Transverse colon (tissue), 4 donors: ENCODE data around the gene BARD1. TPM values are rescaled to one million over a fixed set of nuclear protein-coding genes. Genes with fewer than 3 reads are reported as not detected.

ENCODE experiments used
- DNase-seq: peaks from one replicate; pipeline ENCODE4 v3.0.0-alpha.2; 2019
- H3K27ac ChIP-seq, 4 donors: fragments of 200-600 bp; sonication (generic); 2 replicates each; pipeline ENCODE4 v1.5.1; 2016 to 2018; ENCODE audit warnings: inconsistent platforms in 4 of 4
- H3K27me3 ChIP-seq: fragments of 200-600 bp; sonication (generic); 2 replicates; pipeline ENCODE4 v1.5.1; 2017; ENCODE audit warnings: inconsistent platforms
- H3K36me3 ChIP-seq, 4 donors: fragments of 200-600 bp; sonication (generic); 2 replicates each; pipeline ENCODE4 v1.5.1; 2017 to 2019; ENCODE audit warnings: inconsistent platforms in 4 of 4
- H3K4me1 ChIP-seq, 4 donors: fragments of 200-600 bp; sonication (generic); 2 replicates each; pipeline ENCODE4 v1.5.1; 2017 to 2020; ENCODE audit warnings: inconsistent platforms in 4 of 4
- H3K4me3 ChIP-seq, 4 donors: fragments of 200-600 bp; sonication (generic); 1 replicate in 1 of 4; 2 replicates in 3 of 4; pipeline versions ENCODE4 v1.5.1 to v1.6.1; 2017 to 2019; ENCODE audit warnings: inconsistent platforms in 4 of 4
- H3K9me3 ChIP-seq, 2 donors: fragments of 200-600 bp; sonication (generic); 2 replicates each; pipeline ENCODE4 v1.5.1; 2017 to 2019; ENCODE audit warnings: inconsistent platforms in 2 of 2
- CTCF ChIP-seq, 5 experiments: fragments of 200-600 bp in 3 of 5; fragments of 450-650 bp in 2 of 5; sonication (generic) in 3 of 5; IDR thresholded peaks; 1 replicate in 2 of 5; 2 replicates in 3 of 5; pipeline ENCODE4 v1.5.1; 2016 to 2017; ENCODE audit warnings: antibody characterized with exemption in 5 of 5, inconsistent platforms in 3 of 5, mild to moderate bottlenecking in 2 of 5, moderate library complexity in 1 of 5
- EP300 ChIP-seq: sonication (generic); formaldehyde crosslinking; IDR thresholded peaks from one replicate; pipeline ENCODE4 v1.6.1; 2017; ENCODE audit warnings: antibody characterized with exemption, low read depth
- POLR2A ChIP-seq: fragments of 450-650 bp; IDR thresholded peaks from one replicate; pipeline ENCODE4 v1.6.1; 2016; ENCODE audit warnings: antibody characterized with exemption, mild to moderate bottlenecking, moderate library complexity
- POLR2AphosphoS5 ChIP-seq, 3 donors: sonication (generic); formaldehyde crosslinking; IDR thresholded peaks; one replicate each; pipeline ENCODE4 v1.6.1; 2016; ENCODE audit warnings: antibody characterized with exemption in 3 of 3
- WGBS, 2 donors: methylation state at CpG; one replicate each; pipeline ENCODE4 v1.1.5; 2018; ENCODE audit warnings: low coverage in 1 of 2; 5-methylcytosine and 5-hydroxymethylcytosine counted together
- in situ Hi-C, 4 donors: fragments of 200-750 bp; cut with MboI; loops; one replicate each; pipeline versions ENCODE4 v1.15.0 to v1.15.1; 2017; ENCODE audit warnings: low sequenced_read_pairs in 3 of 4, low pct_ligation_motif_present in 1 of 4, low pct_unique_long_range_greater_than_20kb in 1 of 4
- intact Hi-C: fragments of 100-400 bp; cut with DNase I; formaldehyde crosslinking; loops from one replicate; pipeline ENCODE4 v1.15.1; 2023; ENCODE audit warnings: low total_unique reads
- total RNA-seq, 4 donors: library from RNA; depleted of rRNA; stranded (reverse); fragments of >200 nt; gene quantifications; one replicate each; pipeline ENCODE4 v1.1.0, GENCODE V29; 2016

BARD1 gene
- total RNA-seq, 4 donors from 2014 or later = 2.2 to 141 (median 9.1) TPM

- Histone ChIP-seq H3K27ac (no peak overlapping the region), H3K4me3 (no peak overlapping the region), H3K27me3 (no peaks in the 10 kb centered on the region), H3K4me1 (no peaks in the 10 kb centered on the region), H3K36me3 (no peaks in the 10 kb centered on the region), H3K9me3 (no peaks in the 10 kb centered on the region)
- TF ChIP-seq POLR2AphosphoS5 (IDR thresholded peaks at IDR 0.05) (no peak), EP300 (no peak), CTCF (IDR thresholded peaks at IDR 0.05) (no peak), POLR2A (no peak)
- DNase-seq = no peak
- in situ Hi-C loops = no loop called here
- intact Hi-C loops = no loop called here
- 86 to 100% methylated on average over 1 to 2 of the region's 2 CpGs for WGBS, 2 donors
Observed at GRCh38 chr2:214839464-214839863, 30.0 kb upstream of the BARD1 start.

GRCh38 chr2:214837466-214837865, 28.0 kb upstream of the BARD1 start:
- Histone ChIP-seq H3K4me3 (no peak overlapping the region), H3K36me3 (no peaks in the 10 kb centered on the region), H3K9me3 (no peaks in the 10 kb centered on the region), H3K27ac (no peak overlapping the region), H3K27me3 (no peaks in the 10 kb centered on the region), H3K4me1 (no peaks in the 10 kb centered on the region)
- TF ChIP-seq POLR2AphosphoS5 (IDR thresholded peaks at IDR 0.05) (no peak), POLR2A (no peak), CTCF (IDR thresholded peaks at IDR 0.05) (no peak), EP300 (no peak)
- in situ Hi-C loops = no loop called here
- DNase-seq = no peak
- intact Hi-C loops = no loop called here

GRCh38 chr2:214836568-214836967, 27.1 kb upstream of the BARD1 start:
- H3K9me3 ChIP-seq = no peaks in the 10 kb centered on the region
- intact Hi-C loops = no loop called here
- H3K27me3 ChIP-seq = no peaks in the 10 kb centered on the region
- in situ Hi-C loops = no loop called here
- no peak overlapping the region for H3K4me3 ChIP-seq
- DNase-seq = no peak
- H3K27ac ChIP-seq = no peak overlapping the region
- no peaks in the 10 kb centered on the region for H3K36me3 ChIP-seq
- TF ChIP-seq CTCF (IDR thresholded peaks at IDR 0.05) = no peak
- no peaks in the 10 kb centered on the region for H3K4me1 ChIP-seq

- 65 to 66% methylated on average over 5 of the region's 5 CpGs for WGBS, 2 donors
- Histone ChIP-seq H3K4me1 (no peaks in the 10 kb centered on the region), H3K9me3 (no peaks in the 10 kb centered on the region), H3K27ac (no peak overlapping the region), H3K4me3 (no peak overlapping the region), H3K36me3 (no peaks in the 10 kb centered on the region), H3K27me3 (no peaks in the 10 kb centered on the region)
- intact Hi-C loops (no loop called here), in situ Hi-C loops (no loop called here)
- TF ChIP-seq CTCF (IDR thresholded peaks at IDR 0.05) (peak in 3 of 5 experiments; percentile 20 to 26 (median 24)), EP300 (no peak)
- no peak for DNase-seq
Observed at GRCh38 chr2:214830794-214831346, 21.4 kb upstream of the BARD1 start.
